ENCODE measurements around the gene BTBD9. TPM values are rescaled to one million over a fixed set of nuclear protein-coding genes. Genes with fewer than 3 reads are reported as not detected.
"Not testable (repeated sequence)": the region's sequence is repeated elsewhere in the genome, so short reads cannot be mapped to it uniquely, and the experiment has no call there.

Gene BTBD9
- total RNA-seq, 1 experiment from 2014 or later: 12.5 TPM

DNA sequence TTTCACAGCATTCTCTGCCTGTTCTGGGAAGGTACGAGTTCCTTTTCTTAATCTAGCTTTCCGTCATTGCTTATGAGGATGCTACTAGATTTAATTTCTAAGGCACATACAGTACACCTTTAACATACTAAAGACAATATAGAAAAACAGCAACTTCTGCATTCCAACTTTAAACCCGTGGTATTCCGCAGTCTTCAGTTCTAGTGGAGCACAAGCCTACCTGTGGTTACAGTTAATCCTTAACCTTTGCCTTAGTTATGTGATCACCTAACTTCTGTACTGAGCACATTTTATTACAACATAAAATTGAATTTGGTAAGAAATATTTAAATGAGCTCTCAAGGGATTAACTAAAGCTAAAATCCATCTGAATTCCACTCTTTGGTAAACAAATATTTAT lies 289.5 kb downstream of the BTBD9 start:
- Mint-ChIP-seq H3K9me3 (ENCODE audit: unreplicated experiment) (no peaks in the 10 kb centered on the region), H3K4me1 (ENCODE audit: insufficient read depth, unreplicated experiment) (no peaks in the 10 kb centered on the region), H3K36me3 (ENCODE audit: insufficient read depth, unreplicated experiment) (no peaks in the 10 kb centered on the region), H3K27me3 (ENCODE audit: insufficient read depth, unreplicated experiment) (no peaks in the 10 kb centered on the region), H3K27ac (ENCODE audit: low read depth, unreplicated experiment) (no peak overlapping the region), H3K4me3 (ENCODE audit: unreplicated experiment) (no peak overlapping the region)
- DNase-seq (ENCODE audit: unreplicated experiment): no peak
- no TSS peak for BruUV-seq (replicated peaks)
- ChIA-PET CTCF (interaction anchor here (0.7 kb wide), 1 partner anchor 130 kb away, joined by 3 read pairs; no protein-coding TSS in a partner anchor), POLR2A (no interaction called here)
- TF ChIP-seq, protein P1, sequence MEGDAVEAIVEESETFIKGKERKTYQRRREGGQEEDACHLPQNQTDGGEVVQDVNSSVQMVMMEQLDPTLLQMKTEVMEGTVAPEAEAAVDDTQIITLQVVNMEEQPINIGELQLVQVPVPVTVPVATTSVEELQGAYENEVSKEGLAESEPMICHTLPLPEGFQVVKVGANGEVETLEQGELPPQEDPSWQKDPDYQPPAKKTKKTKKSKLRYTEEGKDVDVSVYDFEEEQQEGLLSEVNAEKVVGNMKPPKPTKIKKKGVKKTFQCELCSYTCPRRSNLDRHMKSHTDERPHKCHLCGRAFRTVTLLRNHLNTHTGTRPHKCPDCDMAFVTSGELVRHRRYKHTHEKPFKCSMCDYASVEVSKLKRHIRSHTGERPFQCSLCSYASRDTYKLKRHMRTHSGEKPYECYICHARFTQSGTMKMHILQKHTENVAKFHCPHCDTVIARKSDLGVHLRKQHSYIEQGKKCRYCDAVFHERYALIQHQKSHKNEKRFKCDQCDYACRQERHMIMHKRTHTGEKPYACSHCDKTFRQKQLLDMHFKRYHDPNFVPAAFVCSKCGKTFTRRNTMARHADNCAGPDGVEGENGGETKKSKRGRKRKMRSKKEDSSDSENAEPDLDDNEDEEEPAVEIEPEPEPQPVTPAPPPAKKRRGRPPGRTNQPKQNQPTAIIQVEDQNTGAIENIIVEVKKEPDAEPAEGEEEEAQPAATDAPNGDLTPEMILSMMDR (IDR thresholded peaks at IDR 0.05; ENCODE audit: unreplicated experiment): no peak
- intact Hi-C loops (cut with micrococcal nuclease): no loop called here

DNA sequence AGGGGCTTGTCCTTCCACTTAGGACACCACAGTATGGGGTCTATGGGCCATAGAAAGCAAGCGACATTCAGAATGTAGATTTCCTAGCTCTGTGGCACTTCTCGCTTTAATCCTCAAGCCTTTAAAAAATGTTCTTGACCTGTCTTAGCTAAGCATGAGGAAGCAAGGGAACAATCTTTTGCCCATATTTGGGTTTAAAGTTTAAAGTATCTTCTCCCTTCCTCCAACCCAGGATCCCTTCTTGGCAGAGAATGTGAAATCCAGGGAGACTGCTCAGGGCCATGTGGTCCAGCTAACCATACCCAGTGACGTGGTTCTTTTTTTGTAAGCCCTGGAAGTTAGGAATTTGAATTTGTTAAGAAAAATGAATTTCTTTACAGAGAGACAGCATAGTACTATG lies 289.9 kb downstream of the BTBD9 start:
- ChIA-PET CTCF (no interaction called here), POLR2A (no interaction called here)
- intact Hi-C loops (cut with micrococcal nuclease): no loop called here
- Mint-ChIP-seq H3K27ac (ENCODE audit: low read depth, unreplicated experiment) (no peak overlapping the region), H3K4me3 (ENCODE audit: unreplicated experiment) (no peak overlapping the region), H3K9me3 (ENCODE audit: unreplicated experiment) (no peaks in the 10 kb centered on the region), H3K36me3 (ENCODE audit: insufficient read depth, unreplicated experiment) (no peaks in the 10 kb centered on the region), H3K4me1 (ENCODE audit: insufficient read depth, unreplicated experiment) (no peaks in the 10 kb centered on the region), H3K27me3 (ENCODE audit: insufficient read depth, unreplicated experiment) (no peaks in the 10 kb centered on the region)
- TF ChIP-seq, protein P1 (IDR thresholded peaks at IDR 0.05; ENCODE audit: unreplicated experiment): no peak
- no TSS peak for BruUV-seq (replicated peaks)
- DNase-seq (ENCODE audit: unreplicated experiment): no peak

DNA sequence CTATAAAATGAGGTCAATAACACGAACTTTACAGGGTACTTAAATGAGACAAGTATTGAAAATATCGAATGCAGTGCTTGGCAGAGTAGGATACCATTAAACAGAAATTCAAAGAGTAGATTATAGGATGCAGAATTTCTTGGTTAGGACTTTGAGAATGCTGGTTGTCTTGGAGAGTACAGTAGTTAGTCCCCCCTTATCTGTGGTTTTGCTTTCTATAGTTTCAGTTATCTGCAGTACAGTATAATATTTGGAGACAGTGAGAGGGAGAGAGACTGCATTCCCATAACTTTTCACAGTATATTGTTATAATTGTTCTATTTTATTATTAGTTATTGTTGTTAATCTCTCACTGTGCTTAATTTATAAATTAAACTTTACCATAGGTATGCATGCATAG lies 290.5 kb downstream of the BTBD9 start:
- BruUV-seq (replicated peaks): no TSS peak
- POLR2A ChIA-PET: no interaction called here
- CTCF ChIA-PET: no interaction called here

DNA sequence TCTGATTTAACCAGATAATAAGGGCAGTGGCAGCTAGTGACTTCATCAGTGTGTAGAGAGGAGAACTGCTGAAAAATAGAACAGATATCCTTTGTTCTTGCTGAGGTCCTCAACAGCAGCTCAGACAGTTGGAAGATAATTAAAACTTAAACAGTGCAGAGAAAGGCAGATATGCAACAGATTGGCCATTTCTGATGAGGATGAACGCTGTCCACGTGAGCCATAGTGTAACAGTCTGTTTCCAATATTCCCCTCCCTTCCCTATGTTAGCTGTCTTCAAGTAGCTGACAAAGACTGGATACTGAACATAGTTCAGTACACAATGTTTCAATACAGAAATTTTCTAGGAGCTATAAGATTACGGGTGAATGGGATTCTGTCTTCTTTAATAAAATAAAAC lies 291.4 kb downstream of the BTBD9 start:
- POLR2A ChIA-PET: no interaction called here
- Mint-ChIP-seq H3K27ac (ENCODE audit: low read depth, unreplicated experiment) (no peak overlapping the region), H3K27me3 (ENCODE audit: insufficient read depth, unreplicated experiment) (no peaks in the 10 kb centered on the region), H3K36me3 (ENCODE audit: insufficient read depth, unreplicated experiment) (no peaks in the 10 kb centered on the region), H3K4me1 (ENCODE audit: insufficient read depth, unreplicated experiment) (no peaks in the 10 kb centered on the region), H3K9me3 (ENCODE audit: unreplicated experiment) (no peaks in the 10 kb centered on the region), H3K4me3 (ENCODE audit: unreplicated experiment) (no peak overlapping the region)
- CTCF ChIA-PET: no interaction called here
- TF ChIP-seq, protein P1 (IDR thresholded peaks at IDR 0.05; ENCODE audit: unreplicated experiment): no peak
- no peak for DNase-seq (ENCODE audit: unreplicated experiment)
- no TSS peak for BruUV-seq (replicated peaks)
- intact Hi-C loops (cut with micrococcal nuclease): no loop called here

More for the DNA sequence above, 290.5 kb downstream of the BTBD9 start:
- intact Hi-C loops (cut with micrococcal nuclease): no loop called here
- no peaks in the 10 kb centered on the region for H3K4me1 Mint-ChIP-seq (ENCODE audit: insufficient read depth, unreplicated experiment)
- TF ChIP-seq, protein P1 (IDR thresholded peaks at IDR 0.05; ENCODE audit: unreplicated experiment): no peak
- no peaks in the 10 kb centered on the region for H3K9me3 Mint-ChIP-seq (ENCODE audit: unreplicated experiment)
- H3K4me3 Mint-ChIP-seq (ENCODE audit: unreplicated experiment): no peak overlapping the region
- H3K27me3 Mint-ChIP-seq (ENCODE audit: insufficient read depth, unreplicated experiment): no peaks in the 10 kb centered on the region
- H3K36me3 Mint-ChIP-seq (ENCODE audit: insufficient read depth, unreplicated experiment): no peaks in the 10 kb centered on the region
- no peak overlapping the region for H3K27ac Mint-ChIP-seq (ENCODE audit: low read depth, unreplicated experiment)
- DNase-seq (ENCODE audit: unreplicated experiment): no peak

DNA sequence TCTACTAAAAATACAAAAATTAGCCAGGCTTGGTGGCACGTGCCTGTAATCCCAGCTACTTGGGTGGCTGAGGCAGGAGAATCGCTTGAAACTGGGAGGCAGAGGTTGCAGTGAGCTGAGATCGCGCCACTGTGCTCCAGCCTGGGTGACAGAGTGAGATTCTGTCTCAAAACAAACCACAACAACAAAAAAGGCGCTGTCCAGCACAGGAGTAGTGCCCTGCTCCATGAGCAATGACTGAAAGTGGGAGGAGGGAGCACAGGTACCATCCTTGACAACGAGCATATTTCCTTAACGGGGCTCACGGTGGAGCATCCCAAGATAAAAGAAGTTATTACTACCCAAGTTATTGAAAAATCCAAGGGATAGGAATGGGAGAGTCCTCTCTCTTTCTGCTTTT lies 291.9 kb downstream of the BTBD9 start:
- H3K4me1 Mint-ChIP-seq (ENCODE audit: insufficient read depth, unreplicated experiment); intact Hi-C loops (cut with micrococcal nuclease); H3K4me3 Mint-ChIP-seq (ENCODE audit: unreplicated experiment); POLR2A ChIA-PET; H3K36me3 Mint-ChIP-seq (ENCODE audit: insufficient read depth, unreplicated experiment); BruUV-seq (replicated peaks); CTCF ChIA-PET; H3K9me3 Mint-ChIP-seq (ENCODE audit: unreplicated experiment); H3K27ac Mint-ChIP-seq (ENCODE audit: low read depth, unreplicated experiment); H3K27me3 Mint-ChIP-seq (ENCODE audit: insufficient read depth, unreplicated experiment); DNase-seq (ENCODE audit: unreplicated experiment): not testable (repeated sequence)
